Vagina (tissue), 2 donors: Measurements from ENCODE around the gene TDRD9.

Source experiments
- POLR2A ChIP-seq, 2 donors: fragments of 450-650 bp; IDR thresholded peaks; one replicate each; pipeline ENCODE4 v1.6.1; 2017; ENCODE audit warnings: antibody characterized with exemption in 2 of 2, mild to moderate bottlenecking in 2 of 2, moderate library complexity in 2 of 2
- POLR2AphosphoS5 ChIP-seq, 2 donors: sonication (generic); formaldehyde crosslinking; IDR thresholded peaks; one replicate each; pipeline ENCODE4 v1.9.0; 2017; ENCODE audit warnings: antibody characterized with exemption in 2 of 2, mild to moderate bottlenecking in 2 of 2, low read depth in 1 of 2; ENCODE audit not compliant: insufficient read depth in 1 of 2
- TF ChIP-seq, protein P1 (sequence below), 3 experiments: fragments of 450-650 bp in 2 of 3; fragments of 200-600 bp in 1 of 3; sonication (generic) in 1 of 3; IDR thresholded peaks; one replicate each; pipeline ENCODE4 v1.5.1; 2017 to 2019; ENCODE audit warnings: antibody characterized with exemption in 3 of 3, mild to moderate bottlenecking in 2 of 3, moderate library complexity in 2 of 3

- TF ChIP-seq, protein P1, sequence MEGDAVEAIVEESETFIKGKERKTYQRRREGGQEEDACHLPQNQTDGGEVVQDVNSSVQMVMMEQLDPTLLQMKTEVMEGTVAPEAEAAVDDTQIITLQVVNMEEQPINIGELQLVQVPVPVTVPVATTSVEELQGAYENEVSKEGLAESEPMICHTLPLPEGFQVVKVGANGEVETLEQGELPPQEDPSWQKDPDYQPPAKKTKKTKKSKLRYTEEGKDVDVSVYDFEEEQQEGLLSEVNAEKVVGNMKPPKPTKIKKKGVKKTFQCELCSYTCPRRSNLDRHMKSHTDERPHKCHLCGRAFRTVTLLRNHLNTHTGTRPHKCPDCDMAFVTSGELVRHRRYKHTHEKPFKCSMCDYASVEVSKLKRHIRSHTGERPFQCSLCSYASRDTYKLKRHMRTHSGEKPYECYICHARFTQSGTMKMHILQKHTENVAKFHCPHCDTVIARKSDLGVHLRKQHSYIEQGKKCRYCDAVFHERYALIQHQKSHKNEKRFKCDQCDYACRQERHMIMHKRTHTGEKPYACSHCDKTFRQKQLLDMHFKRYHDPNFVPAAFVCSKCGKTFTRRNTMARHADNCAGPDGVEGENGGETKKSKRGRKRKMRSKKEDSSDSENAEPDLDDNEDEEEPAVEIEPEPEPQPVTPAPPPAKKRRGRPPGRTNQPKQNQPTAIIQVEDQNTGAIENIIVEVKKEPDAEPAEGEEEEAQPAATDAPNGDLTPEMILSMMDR (IDR thresholded peaks at IDR 0.05) = no peak
- TF ChIP-seq POLR2A (IDR thresholded peaks at IDR 0.05) (no peak), POLR2AphosphoS5 (IDR thresholded peaks at IDR 0.05; ENCODE audit: insufficient read depth in 1 of 2, low read depth in 1 of 2) (no peak)
These were observed 22.3 kb upstream of the TDRD9 start for GRCh38 chr14:103905842-103906456.
